ENCODE data around the gene LEUTX. TPM values are rescaled to one million over a fixed set of nuclear protein-coding genes. Genes with fewer than 3 reads are reported as not detected.

LEUTX gene, protein sequence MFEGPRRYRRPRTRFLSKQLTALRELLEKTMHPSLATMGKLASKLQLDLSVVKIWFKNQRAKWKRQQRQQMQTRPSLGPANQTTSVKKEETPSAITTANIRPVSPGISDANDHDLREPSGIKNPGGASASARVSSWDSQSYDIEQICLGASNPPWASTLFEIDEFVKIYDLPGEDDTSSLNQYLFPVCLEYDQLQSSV
- not detected for polyA plus RNA-seq (2013, experiment 1 of 2)
- not detected for polyA plus RNA-seq (2013, experiment 2 of 2)

- no peak within 1 kb of the TSS for H3K14ac ChIP-seq (ENCODE audit: low read length)
- no peaks in the 10 kb centered on the region for H3K4me1 ChIP-seq (ENCODE audit: control insufficient read depth in 2 of 2, insufficient read depth in 1 of 2, low read depth in 1 of 2, low read length in 2 of 2)
- H3K36me3 ChIP-seq (replicated peaks in 1 of 2; ENCODE audit: control insufficient read depth in 2 of 2, insufficient read depth in 2 of 2, low read length in 2 of 2), result no peaks in the 10 kb centered on the region
- no peak for DNase-seq (ENCODE audit: low spot score)
- peaks cover 0 to 27% (median 0%) of the 10 kb centered on the region in 3 experiments for H3K27me3 ChIP-seq (ENCODE audit: control insufficient read depth in 3 of 3, insufficient read depth in 3 of 3, low read depth in 1 of 3, low read length in 3 of 3)
- no peak within 1 kb of the TSS for H3K4ac ChIP-seq (ENCODE audit: low read length)
- no peak within 1 kb of the TSS for H2BK5ac ChIP-seq (ENCODE audit: low read length)
- H2BK12ac ChIP-seq (ENCODE audit: low read length), result no peak within 1 kb of the TSS
- no peak within 1 kb of the TSS for H2AFZ ChIP-seq (ENCODE audit: low read length)
- H3K23ac ChIP-seq (ENCODE audit: low read depth, low read length, poor library complexity), result no peak within 1 kb of the TSS
- WGBS, 2 donors (ENCODE audit: extremely low coverage in 2 of 2, insufficient read length in 2 of 2, insufficient replicate concordance in 1 of 2), result no CpG with 5 or more reads among the region's 4 CpGs
- H3K18ac ChIP-seq (ENCODE audit: low read length), result no peak within 1 kb of the TSS
- H4K8ac ChIP-seq (ENCODE audit: low read depth, low read length), result no peak within 1 kb of the TSS
- H4K91ac ChIP-seq (ENCODE audit: low read depth, low read length, poor library complexity), result no peak within 1 kb of the TSS
- H2BK15ac ChIP-seq (ENCODE audit: low read length), result no peak within 1 kb of the TSS
- H3K9ac ChIP-seq (ENCODE audit: low read depth, low read length, poor library complexity), result no peak within 1 kb of the TSS
- H3K27ac ChIP-seq (replicated peaks; ENCODE audit: low read length), result no peak within 1 kb of the TSS
- H2AK5ac ChIP-seq (ENCODE audit: low read depth, low read length), result no peak within 1 kb of the TSS
- H3K4me2 ChIP-seq (ENCODE audit: insufficient read depth, low read length, poor library complexity, severe bottlenecking), result no peak within 1 kb of the TSS
- no peak within 1 kb of the TSS for H2BK120ac ChIP-seq (ENCODE audit: low read depth, low read length)
- no peak within 1 kb of the TSS for H3K4me3 ChIP-seq (ENCODE audit: low read length in 2 of 2)
- H3K79me1 ChIP-seq (ENCODE audit: low read depth, low read length), result no peaks in the 10 kb centered on the region
- H3K9me3 ChIP-seq (replicated peaks in 1 of 2; ENCODE audit: control insufficient read depth in 2 of 2, insufficient read depth in 1 of 2, low read depth in 1 of 2, low read length in 2 of 2), result no peaks in the 10 kb centered on the region
Measured at GRCh38 chr19:39778763-39779162, at the start of gene LEUTX. LEUTX (plus strand) TSS chr19:39778854; CDS start chr19:39778921, 67 bp downstream.

DNA sequence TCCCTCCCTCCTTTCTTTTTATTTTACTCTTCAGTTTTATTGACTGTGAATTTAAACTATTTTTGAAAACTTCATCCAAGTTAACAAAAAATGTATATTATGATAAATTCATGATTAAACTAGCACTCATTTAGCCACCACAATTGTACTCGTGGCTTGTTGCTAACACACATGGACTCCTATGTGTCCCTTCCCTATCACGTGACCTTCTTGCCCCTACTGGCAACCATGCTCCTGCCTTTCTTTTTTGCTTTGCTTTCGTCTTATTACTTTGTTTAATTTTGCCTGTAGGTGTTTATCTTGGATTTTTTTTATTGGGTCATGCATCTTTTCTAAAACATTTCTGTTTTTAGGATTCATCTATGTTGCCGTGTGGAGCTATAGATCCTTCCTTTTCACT, 49.1 kb upstream of the LEUTX start:
- Histone ChIP-seq H2AK5ac (ENCODE audit: low read depth, low read length) (no peak overlapping the region), H3K23ac (ENCODE audit: low read depth, low read length, poor library complexity) (no peak overlapping the region), H3K9ac (ENCODE audit: low read depth, low read length, poor library complexity) (no peak overlapping the region), H3K4me3 (ENCODE audit: low read length in 2 of 2) (no peak overlapping the region), H3K36me3 (replicated peaks in 1 of 2; ENCODE audit: control insufficient read depth in 2 of 2, insufficient read depth in 2 of 2, low read length in 2 of 2) (no peaks in the 10 kb centered on the region), H3K4ac (ENCODE audit: low read length) (no peak overlapping the region), H3K14ac (ENCODE audit: low read length) (no peak overlapping the region), H3K27ac (replicated peaks; ENCODE audit: low read length) (no peak overlapping the region), H2BK120ac (ENCODE audit: low read depth, low read length) (no peak overlapping the region), H2BK15ac (ENCODE audit: low read length) (no peak overlapping the region), H3K4me1 (ENCODE audit: control insufficient read depth in 2 of 2, insufficient read depth in 1 of 2, low read depth in 1 of 2, low read length in 2 of 2) (no peaks in the 10 kb centered on the region), H3K9me3 (replicated peaks in 1 of 2; ENCODE audit: control insufficient read depth in 2 of 2, insufficient read depth in 1 of 2, low read depth in 1 of 2, low read length in 2 of 2) (no peaks in the 10 kb centered on the region), H2AFZ (ENCODE audit: low read length) (no peak overlapping the region), H3K27me3 (ENCODE audit: control insufficient read depth in 3 of 3, insufficient read depth in 3 of 3, low read depth in 1 of 3, low read length in 3 of 3) (peaks cover 0 to 4% (median 0%) of the 10 kb centered on the region in 3 experiments), H3K4me2 (ENCODE audit: insufficient read depth, low read length, poor library complexity, severe bottlenecking) (no peak overlapping the region), H2BK5ac (ENCODE audit: low read length) (no peak overlapping the region), H4K91ac (ENCODE audit: low read depth, low read length, poor library complexity) (no peak overlapping the region), H3K79me1 (ENCODE audit: low read depth, low read length) (no peaks in the 10 kb centered on the region), H2BK12ac (ENCODE audit: low read length) (no peak overlapping the region), H4K8ac (ENCODE audit: low read depth, low read length) (no peak overlapping the region), H3K18ac (ENCODE audit: low read length) (no peak overlapping the region)
- WGBS, 2 donors (ENCODE audit: extremely low coverage in 2 of 2, insufficient read length in 2 of 2, insufficient replicate concordance in 1 of 2), result no CpG with 5 or more reads among the region's 4 CpGs
- DNase-seq (ENCODE audit: low spot score), result no peak

- Histone ChIP-seq H3K23ac (ENCODE audit: low read depth, low read length, poor library complexity) (no peak overlapping the region), H4K8ac (ENCODE audit: low read depth, low read length) (no peak overlapping the region), H3K36me3 (replicated peaks in 1 of 2; ENCODE audit: control insufficient read depth in 2 of 2, insufficient read depth in 2 of 2, low read length in 2 of 2) (no peaks in the 10 kb centered on the region), H3K4me1 (ENCODE audit: control insufficient read depth in 2 of 2, insufficient read depth in 1 of 2, low read depth in 1 of 2, low read length in 2 of 2) (no peaks in the 10 kb centered on the region), H3K27ac (replicated peaks; ENCODE audit: low read length) (no peak overlapping the region), H3K9ac (ENCODE audit: low read depth, low read length, poor library complexity) (no peak overlapping the region), H4K91ac (ENCODE audit: low read depth, low read length, poor library complexity) (no peak overlapping the region), H3K4me2 (ENCODE audit: insufficient read depth, low read length, poor library complexity, severe bottlenecking) (no peak overlapping the region), H2AFZ (ENCODE audit: low read length) (no peak overlapping the region), H2BK120ac (ENCODE audit: low read depth, low read length) (no peak overlapping the region), H3K27me3 (ENCODE audit: control insufficient read depth in 3 of 3, insufficient read depth in 3 of 3, low read depth in 1 of 3, low read length in 3 of 3) (peaks cover 0 to 4% (median 0%) of the 10 kb centered on the region in 3 experiments), H2BK5ac (ENCODE audit: low read length) (no peak overlapping the region), H3K4ac (ENCODE audit: low read length) (no peak overlapping the region), H2BK12ac (ENCODE audit: low read length) (no peak overlapping the region), H3K14ac (ENCODE audit: low read length) (no peak overlapping the region), H3K79me1 (ENCODE audit: low read depth, low read length) (no peaks in the 10 kb centered on the region), H3K9me3 (replicated peaks in 1 of 2; ENCODE audit: control insufficient read depth in 2 of 2, insufficient read depth in 1 of 2, low read depth in 1 of 2, low read length in 2 of 2) (no peaks in the 10 kb centered on the region), H3K18ac (ENCODE audit: low read length) (no peak overlapping the region), H3K4me3 (ENCODE audit: low read length in 2 of 2) (no peak overlapping the region), H2AK5ac (ENCODE audit: low read depth, low read length) (no peak overlapping the region), H2BK15ac (ENCODE audit: low read length) (no peak overlapping the region)
- no CpG with 5 or more reads among the region's 1 CpG for WGBS, 2 donors (ENCODE audit: extremely low coverage in 2 of 2, insufficient read length in 2 of 2, insufficient replicate concordance in 1 of 2)
- no peak for DNase-seq (ENCODE audit: low spot score)
Measured at GRCh38 chr19:39731685-39732084, 47.0 kb upstream of the LEUTX start.

DNA sequence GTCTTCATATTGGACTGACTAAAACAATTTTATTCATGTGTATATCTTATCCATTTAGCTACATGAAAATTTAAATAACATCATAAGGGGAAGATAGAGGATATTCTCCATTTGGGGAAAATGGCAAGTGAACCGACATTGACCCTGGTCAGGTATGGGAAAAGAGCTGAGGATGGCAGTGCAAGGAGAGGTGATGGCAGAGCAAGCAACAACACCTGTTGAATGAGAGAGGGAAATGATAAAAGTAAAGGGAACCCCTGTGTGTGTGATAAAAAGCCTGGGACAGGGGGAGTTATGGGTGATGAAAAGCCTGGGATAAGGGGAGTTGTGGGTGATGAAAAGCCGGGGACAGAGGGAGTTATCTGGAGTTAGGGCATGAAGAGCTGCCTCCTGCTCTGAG, 44.8 kb upstream of the LEUTX start:
- H3K9me3 ChIP-seq (replicated peaks in 1 of 2; ENCODE audit: control insufficient read depth in 2 of 2, insufficient read depth in 1 of 2, low read depth in 1 of 2, low read length in 2 of 2), result no peaks in the 10 kb centered on the region
- no peaks in the 10 kb centered on the region for H3K4me1 ChIP-seq (ENCODE audit: control insufficient read depth in 2 of 2, insufficient read depth in 1 of 2, low read depth in 1 of 2, low read length in 2 of 2)
- H3K79me1 ChIP-seq (ENCODE audit: low read depth, low read length), result no peaks in the 10 kb centered on the region
- H3K4ac ChIP-seq (ENCODE audit: low read length), result no peak overlapping the region
- H3K27ac ChIP-seq (replicated peaks; ENCODE audit: low read length), result no peak overlapping the region
- no peak overlapping the region for H4K91ac ChIP-seq (ENCODE audit: low read depth, low read length, poor library complexity)
- H3K9ac ChIP-seq (ENCODE audit: low read depth, low read length, poor library complexity), result no peak overlapping the region
- H3K36me3 ChIP-seq (replicated peaks in 1 of 2; ENCODE audit: control insufficient read depth in 2 of 2, insufficient read depth in 2 of 2, low read length in 2 of 2), result no peaks in the 10 kb centered on the region
- no peak overlapping the region for H2AFZ ChIP-seq (ENCODE audit: low read length)
- no peak overlapping the region for H3K4me3 ChIP-seq (ENCODE audit: low read length in 2 of 2)
- WGBS, 2 donors (ENCODE audit: extremely low coverage in 2 of 2, insufficient read length in 2 of 2, insufficient replicate concordance in 1 of 2), result no CpG with 5 or more reads among the region's 2 CpGs
- DNase-seq (ENCODE audit: low spot score), result no peak
- H3K4me2 ChIP-seq (ENCODE audit: insufficient read depth, low read length, poor library complexity, severe bottlenecking), result no peak overlapping the region
- H2BK5ac ChIP-seq (ENCODE audit: low read length), result no peak overlapping the region
- H2BK12ac ChIP-seq (ENCODE audit: low read length), result no peak overlapping the region
- H3K27me3 ChIP-seq (ENCODE audit: control insufficient read depth in 3 of 3, insufficient read depth in 3 of 3, low read depth in 1 of 3, low read length in 3 of 3), result peaks cover 0 to 11% (median 2%) of the 10 kb centered on the region in 3 experiments
- no peak overlapping the region for H3K23ac ChIP-seq (ENCODE audit: low read depth, low read length, poor library complexity)
- H4K8ac ChIP-seq (ENCODE audit: low read depth, low read length), result no peak overlapping the region
- H2AK5ac ChIP-seq (ENCODE audit: low read depth, low read length), result no peak overlapping the region
- no peak overlapping the region for H3K18ac ChIP-seq (ENCODE audit: low read length)
- no peak overlapping the region for H2BK120ac ChIP-seq (ENCODE audit: low read depth, low read length)
- H3K14ac ChIP-seq (ENCODE audit: low read length), result no peak overlapping the region
- H2BK15ac ChIP-seq (ENCODE audit: low read length), result no peak overlapping the region

Measured in neuronal stem cell (in vitro differentiated cells).